DND-41 (cell line): ENCODE data around the gene TAF1.
"Not testable (repeated sequence)": the region's sequence is repeated elsewhere in the genome, so short reads cannot be mapped to it uniquely, and the experiment has no call there.

ENCODE experiments used
- ATAC-seq: fragments of 200-7000 bp; cut with Tn5 transposase; 3 replicates; pipeline ENCODE4 v1.9.1; 2021; ENCODE audit warnings: low read depth; ENCODE audit not compliant: insufficient read depth
- DNase-seq: peaks from one replicate; pipeline ENCODE4 v3.0.0-alpha.2; 2020
- H2AFZ ChIP-seq: 2 replicates; pipeline ENCODE4 v1.6.0; 2012; ENCODE audit warnings: low read depth, low read length
- H3K27ac ChIP-seq: 2 replicates; pipeline ENCODE4 v1.5.1; 2012; ENCODE audit warnings: low read length, inconsistent platforms
- H3K27me3 ChIP-seq: fragments of 200-600 bp; sonication (generic); 2 replicates; pipeline ENCODE4 v1.6.0; 2012; ENCODE audit warnings: low read length, mild to moderate bottlenecking, inconsistent platforms; ENCODE audit not compliant: insufficient read depth, poor library complexity
- H3K36me3 ChIP-seq: 2 replicates; pipeline ENCODE4 v1.5.1; 2012; ENCODE audit warnings: low read length, inconsistent platforms; ENCODE audit not compliant: insufficient read depth
- H3K4me1 ChIP-seq: 2 replicates; pipeline ENCODE4 v1.5.1; 2012; ENCODE audit warnings: mild to moderate bottlenecking, low read length; ENCODE audit not compliant: insufficient read depth
- H3K4me2 ChIP-seq: 2 replicates; pipeline ENCODE4 v1.6.0; 2012; ENCODE audit warnings: mild to moderate bottlenecking, moderate library complexity, low read length, inconsistent platforms; ENCODE audit not compliant: insufficient read depth
- H3K4me3 ChIP-seq, 2 experiments: fragments of 200-600 bp in 1 of 2; shearing (Covaris generic) in 1 of 2; 2 replicates each; pipeline ENCODE4 v1.5.1; 2012 to 2016; ENCODE audit warnings: inconsistent platforms in 2 of 2, low read length in 2 of 2, mild to moderate bottlenecking in 2 of 2, low read depth in 1 of 2, moderate library complexity in 1 of 2
- H3K79me2 ChIP-seq: 2 replicates; pipeline ENCODE4 v1.6.0; 2012; ENCODE audit warnings: low read length, inconsistent platforms; ENCODE audit not compliant: insufficient read depth
- H3K9ac ChIP-seq: 2 replicates; pipeline ENCODE4 v1.6.0; 2012; ENCODE audit warnings: low read depth, mild to moderate bottlenecking, inconsistent platforms, low read length, moderate library complexity
- H3K9me3 ChIP-seq: 2 replicates; pipeline ENCODE4 v1.5.1; 2012; ENCODE audit warnings: low read length, moderate library complexity, mild to moderate bottlenecking, inconsistent platforms; ENCODE audit not compliant: insufficient read depth, severe bottlenecking
- H4K20me1 ChIP-seq: 2 replicates; pipeline ENCODE4 v1.6.0; 2012; ENCODE audit warnings: low read length; ENCODE audit not compliant: insufficient read depth
- CTCF ChIP-seq: IDR thresholded peaks from 2 replicates; pipeline ENCODE4 v1.5.1; 2012; ENCODE audit warnings: borderline replicate concordance, low read length, moderate library complexity, mild to moderate bottlenecking; ENCODE audit not compliant: poor library complexity, severe bottlenecking; ENCODE audit errors: extremely low read depth
- EZH2 ChIP-seq: IDR thresholded peaks from 3 replicates; pipeline ENCODE4 v1.6.1; 2012; ENCODE audit warnings: borderline replicate concordance, low read depth, mild to moderate bottlenecking, moderate library complexity, low read length, inconsistent platforms; ENCODE audit not compliant: severe bottlenecking

TAF1 gene

GRCh38 chrX:71439896-71440295, 73.7 kb downstream of the TAF1 start:
- H3K4me1 ChIP-seq, result peaks cover 4% of the 10 kb centered on the region; the same call in 1 of the 2 replicates
- TF ChIP-seq CTCF, result no peak
- no peak for TF ChIP-seq EZH2
- ATAC-seq, result no peak
- H3K4me2 ChIP-seq, result no peak overlapping the region
- no peak overlapping the region for H3K9ac ChIP-seq
- H3K27ac ChIP-seq, result no peak overlapping the region
- H3K36me3 ChIP-seq, result peaks cover 12% of the 10 kb centered on the region
- no peak overlapping the region for H2AFZ ChIP-seq
- H3K4me3 ChIP-seq, result no peak overlapping the region
- H4K20me1 ChIP-seq, result no peaks in the 10 kb centered on the region
- no peaks in the 10 kb centered on the region for H3K79me2 ChIP-seq
- DNase-seq, result no peak
- no peaks in the 10 kb centered on the region for H3K27me3 ChIP-seq
- no peaks in the 10 kb centered on the region for H3K9me3 ChIP-seq

- no peak overlapping the region for H2AFZ ChIP-seq
- no peaks in the 10 kb centered on the region for H3K79me2 ChIP-seq
- peaks cover 4% of the 10 kb centered on the region; the same call in 1 of the 2 replicates for H3K4me1 ChIP-seq
- no peaks in the 10 kb centered on the region for H4K20me1 ChIP-seq
- H3K27ac ChIP-seq, result no peak overlapping the region
- H3K4me2 ChIP-seq, result no peak overlapping the region
- peaks cover 14% of the 10 kb centered on the region for H3K36me3 ChIP-seq
- H3K9ac ChIP-seq, result no peak overlapping the region
- no peaks in the 10 kb centered on the region for H3K27me3 ChIP-seq
- ATAC-seq (no peak), DNase-seq (no peak)
- TF ChIP-seq EZH2 (no peak), CTCF (no peak)
- no peaks in the 10 kb centered on the region for H3K9me3 ChIP-seq
- no peak overlapping the region for H3K4me3 ChIP-seq
Measured at GRCh38 chrX:71440401-71440800, 74.2 kb downstream of the TAF1 start.

GRCh38 chrX:71441809-71442208, 75.7 kb downstream of the TAF1 start:
- H3K36me3 ChIP-seq, result peaks cover 17% of the 10 kb centered on the region
- H3K4me3 ChIP-seq, H2AFZ ChIP-seq, H3K27me3 ChIP-seq, H3K9ac ChIP-seq, H3K27ac ChIP-seq, H3K79me2 ChIP-seq, H3K4me1 ChIP-seq, H3K4me2 ChIP-seq, DNase-seq, H4K20me1 ChIP-seq, ATAC-seq, H3K9me3 ChIP-seq: not testable (repeated sequence)

GRCh38 chrX:71450433-71451106, 84.4 kb downstream of the TAF1 start:
- DNase-seq, result no peak
- peaks cover 30% of the 10 kb centered on the region for H3K36me3 ChIP-seq
- no peak overlapping the region for H2AFZ ChIP-seq
- H3K27ac ChIP-seq, result no peak overlapping the region
- TF ChIP-seq EZH2, result no peak
- TF ChIP-seq CTCF, result no peak
- ATAC-seq, result no peak
- H3K4me2 ChIP-seq, result no peak overlapping the region
- no peaks in the 10 kb centered on the region for H3K4me1 ChIP-seq
- H3K27me3 ChIP-seq, result no peaks in the 10 kb centered on the region
- no peaks in the 10 kb centered on the region for H4K20me1 ChIP-seq
- H3K9ac ChIP-seq, result no peak overlapping the region
- H3K4me3 ChIP-seq, result no peak overlapping the region
- no peaks in the 10 kb centered on the region for H3K9me3 ChIP-seq
- no peaks in the 10 kb centered on the region for H3K79me2 ChIP-seq

- not testable (repeated sequence) for H3K4me3 ChIP-seq, H3K27me3 ChIP-seq, H4K20me1 ChIP-seq, H2AFZ ChIP-seq, H3K4me1 ChIP-seq, H3K4me2 ChIP-seq, H3K9me3 ChIP-seq, H3K27ac ChIP-seq, H3K9ac ChIP-seq, H3K79me2 ChIP-seq, ATAC-seq, DNase-seq
- H3K36me3 ChIP-seq, result peaks cover 38% of the 10 kb centered on the region
Measured at GRCh38 chrX:71451518-71451917, 85.4 kb downstream of the TAF1 start.
